ENCODE measurements around the gene PDK1. TPM values are rescaled to one million over a fixed set of nuclear protein-coding genes. Genes with fewer than 3 reads are reported as not detected.

Gene PDK1
- total RNA-seq, 2 donors from 2014 or later = 24.7 to 27.3 TPM

- 94 to 100% methylated on average over 4 to 6 of the region's 6 CpGs for WGBS, 2 experiments (ENCODE audit: insufficient coverage in 1 of 2, insufficient read length in 1 of 2)
- no peak overlapping the region for H3K27ac Mint-ChIP-seq
- no peak for TF ChIP-seq CTCF (conservative IDR thresholded peaks at IDR 0.05)
- H3K4me1 ChIP-seq (ENCODE audit: control insufficient read depth, insufficient read depth, low read length) = no peaks in the 10 kb centered on the region
- no peak overlapping the region for H3K4me3 Mint-ChIP-seq
- no peak for DNase-seq
- H3K27ac ChIP-seq (ENCODE audit: low read depth, low read length) = no peak overlapping the region
- H3K4me1 Mint-ChIP-seq = no peaks in the 10 kb centered on the region
- no peak overlapping the region for H3K9ac ChIP-seq (ENCODE audit: extremely low read depth, low read length, poor library complexity, severe bottlenecking)
- H3K9me3 ChIP-seq (ENCODE audit: control insufficient read depth, low read length) = no peaks in the 10 kb centered on the region
- H3K27me3 ChIP-seq (ENCODE audit: control insufficient read depth, insufficient read depth, low read length, poor library complexity, severe bottlenecking) = no peaks in the 10 kb centered on the region
- no peaks in the 10 kb centered on the region for H3K36me3 Mint-ChIP-seq (ENCODE audit: low read depth)
- no peaks in the 10 kb centered on the region for H3K27me3 Mint-ChIP-seq (ENCODE audit: insufficient read depth)
- H3K4me3 ChIP-seq (ENCODE audit: low read length) = no peak overlapping the region
- peaks cover 12% of the 10 kb centered on the region for H3K9me3 Mint-ChIP-seq
- H3K36me3 ChIP-seq (ENCODE audit: control insufficient read depth, insufficient read depth, low read length) = no peaks in the 10 kb centered on the region
These were observed 87.3 kb downstream of the PDK1 start for GRCh38 chr2:172643142-172643541.

GRCh38 chr2:172647439-172647838 is 91.5 kb downstream of the PDK1 start:
- Histone ChIP-seq H3K27ac (ENCODE audit: low read depth, low read length) (no peak overlapping the region), H3K9ac (ENCODE audit: extremely low read depth, low read length, poor library complexity, severe bottlenecking) (no peak overlapping the region), H3K27me3 (ENCODE audit: control insufficient read depth, insufficient read depth, low read length, poor library complexity, severe bottlenecking) (no peaks in the 10 kb centered on the region), H3K9me3 (ENCODE audit: control insufficient read depth, low read length) (no peaks in the 10 kb centered on the region), H3K4me1 (ENCODE audit: control insufficient read depth, insufficient read depth, low read length) (no peaks in the 10 kb centered on the region), H3K4me3 (ENCODE audit: low read length) (no peak overlapping the region), H3K36me3 (ENCODE audit: control insufficient read depth, insufficient read depth, low read length) (no peaks in the 10 kb centered on the region)
- no peaks in the 10 kb centered on the region for H3K4me1 Mint-ChIP-seq
- 79 to 89% methylated on average over 1 of the region's 1 CpG for WGBS, 2 experiments (ENCODE audit: insufficient coverage in 1 of 2, insufficient read length in 1 of 2)
- TF ChIP-seq CTCF (conservative IDR thresholded peaks at IDR 0.05) = no peak
- H3K9me3 Mint-ChIP-seq = peaks cover 44% of the 10 kb centered on the region
- H3K27ac Mint-ChIP-seq = no peak overlapping the region
- DNase-seq = no peak
- H3K4me3 Mint-ChIP-seq = no peak overlapping the region
- peaks cover 2% of the 10 kb centered on the region for H3K27me3 Mint-ChIP-seq (ENCODE audit: insufficient read depth)
- no peaks in the 10 kb centered on the region for H3K36me3 Mint-ChIP-seq (ENCODE audit: low read depth)

GRCh38 chr2:172655091-172655837 is 99.4 kb downstream of the PDK1 start:
- H3K27me3 Mint-ChIP-seq (ENCODE audit: insufficient read depth) = peaks cover 3% of the 10 kb centered on the region
- H3K4me1 Mint-ChIP-seq = no peaks in the 10 kb centered on the region
- Histone ChIP-seq H3K27ac (ENCODE audit: low read depth, low read length) (no peak overlapping the region), H3K4me3 (ENCODE audit: low read length) (no peak overlapping the region), H3K27me3 (ENCODE audit: control insufficient read depth, insufficient read depth, low read length, poor library complexity, severe bottlenecking) (no peaks in the 10 kb centered on the region), H3K9me3 (ENCODE audit: control insufficient read depth, low read length) (peaks cover 17% of the 10 kb centered on the region), H3K36me3 (ENCODE audit: control insufficient read depth, insufficient read depth, low read length) (no peaks in the 10 kb centered on the region), H3K4me1 (ENCODE audit: control insufficient read depth, insufficient read depth, low read length) (no peaks in the 10 kb centered on the region), H3K9ac (ENCODE audit: extremely low read depth, low read length, poor library complexity, severe bottlenecking) (no peak overlapping the region)
- H3K4me3 Mint-ChIP-seq = no peak overlapping the region
- H3K9me3 Mint-ChIP-seq = peaks cover 53% of the 10 kb centered on the region
- WGBS, 2 experiments (ENCODE audit: insufficient coverage in 1 of 2, insufficient read length in 1 of 2) = 80 to 88% methylated on average over 7 to 8 of the region's 8 CpGs
- H3K36me3 Mint-ChIP-seq (ENCODE audit: low read depth) = no peaks in the 10 kb centered on the region
- no peak for TF ChIP-seq CTCF (conservative IDR thresholded peaks at IDR 0.05)
- H3K27ac Mint-ChIP-seq = no peak overlapping the region
- DNase-seq = no peak

Measured in endodermal cell (in vitro differentiated cells).